ENCODE results near the gene ABHD11. TPM values are rescaled to one million over a fixed set of nuclear protein-coding genes. Genes with fewer than 3 reads are reported as not detected.

ABHD11 gene
- polyA plus RNA-seq, 1 donor (not counting 4 experiments of a cell fraction or from before 2014, with no cell fraction given) = 11.3 TPM

GRCh38 chr7:73705551-73705920 lies 33.1 kb downstream of the ABHD11 start:
- Histone ChIP-seq H4K20me1 (ENCODE audit: control insufficient read depth, extremely low read depth, insufficient read depth, low read length) (peaks cover 39% of the 10 kb centered on the region), H3K4me2 (ENCODE audit: control insufficient read depth, extremely low read depth, insufficient read depth, low read depth, low read length) (no peak overlapping the region), H3K9me1 (ENCODE audit: control insufficient read depth, extremely low read depth, insufficient read depth, low read length) (peaks cover 2% of the 10 kb centered on the region), H3K79me2 (ENCODE audit: control insufficient read depth, insufficient read depth, low read length) (peaks cover 16% of the 10 kb centered on the region), H3K4me1 (ENCODE audit: control insufficient read depth, extremely low read depth, insufficient read depth, low read length) (peaks cover 34% of the 10 kb centered on the region), H3K27me3 (ENCODE audit: control insufficient read depth, extremely low read depth, insufficient read depth, low read length) (no peaks in the 10 kb centered on the region), H3K9ac (ENCODE audit: control insufficient read depth, extremely low read depth, insufficient read depth, low read length) (peak overlapping the region; percentile 2), H3K9me3 (ENCODE audit: control insufficient read depth, low read depth, low read length) (no peaks in the 10 kb centered on the region), H3K27ac (ENCODE audit: control insufficient read depth, insufficient read depth, low read length) (no peak overlapping the region), H3K36me3 (ENCODE audit: control insufficient read depth in 2 of 2, extremely low read depth in 1 of 2, insufficient read depth in 2 of 2, low read length in 2 of 2) (peaks cover 29 to 57% of the 10 kb centered on the region in 2 experiments), H3K4me3 (ENCODE audit: control insufficient read depth in 2 of 3, extremely low read depth in 1 of 3, insufficient read depth in 2 of 3, low read depth in 1 of 3, low read length in 3 of 3) (no peak overlapping the region), H2AFZ (ENCODE audit: control insufficient read depth, low read length) (no peak overlapping the region)
- dilution Hi-C loops (cut with MboI; ENCODE audit: extremely low pct_ligation_motif_present, low sequenced_read_pairs) = no loop called here
- no peak for FAIRE-seq
- DNase-seq (ENCODE audit: low read depth, low spot score) = no peak
- TF ChIP-seq CTCF (optimal IDR thresholded peaks at IDR 0.05 in 1 of 3, IDR thresholded peaks at IDR 0.05 in 1 of 3, conservative IDR thresholded peaks at IDR 0.05 in 1 of 3; ENCODE audit: extremely low read depth in 1 of 3, insufficient read depth in 2 of 3, low read length in 3 of 3) = no peak
- no peak for TF ChIP-seq EZH2 (IDR thresholded peaks at IDR 0.05; ENCODE audit: low read length)

DNA sequence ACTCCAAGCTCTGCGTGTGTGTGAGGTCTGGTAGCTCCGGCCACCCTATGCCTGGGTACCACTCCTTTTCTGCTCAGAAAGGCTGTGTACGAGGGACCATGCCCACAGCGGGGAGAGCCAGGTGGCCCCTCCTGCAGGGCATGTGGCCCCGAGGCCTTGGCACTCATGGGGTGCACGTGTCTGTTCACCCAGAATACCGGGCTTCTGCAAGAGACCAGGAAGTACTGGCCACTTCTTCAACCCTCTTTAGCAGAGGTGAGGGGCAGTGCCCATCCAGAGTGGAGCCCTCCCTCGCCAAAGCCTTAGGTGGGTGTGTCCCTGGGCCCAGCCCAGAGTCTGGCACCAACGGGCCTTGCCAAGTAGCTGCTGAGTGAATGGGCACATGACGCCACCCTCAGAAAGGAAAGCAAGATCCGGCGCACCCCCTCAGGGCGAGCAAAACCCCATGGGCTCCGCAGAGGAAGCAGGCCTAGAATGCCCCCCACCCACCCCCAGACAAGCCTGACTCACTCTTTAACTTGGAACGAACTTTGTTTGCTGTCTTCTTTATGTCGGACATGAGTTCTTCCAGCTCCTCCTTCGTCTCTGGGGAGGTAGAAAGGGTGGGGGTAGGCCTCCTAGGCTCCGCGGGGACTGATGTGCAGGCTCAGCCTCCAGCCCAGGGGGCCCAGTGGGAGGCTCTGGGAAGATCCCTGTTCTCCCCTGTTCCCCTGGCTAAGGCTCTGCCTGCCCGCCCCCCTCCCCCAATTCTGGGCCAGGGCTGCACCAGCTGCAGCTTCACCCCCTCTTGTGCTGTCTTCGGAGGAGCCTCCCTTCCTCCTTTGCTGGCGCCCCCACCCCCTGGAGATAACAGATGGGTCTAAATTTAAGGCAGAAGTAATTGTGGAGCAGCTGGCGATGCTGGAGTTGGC lies 33.7 kb downstream of the ABHD11 start:
- DNase-seq (ENCODE audit: low read depth, low spot score) = no peak
- H3K27ac ChIP-seq (ENCODE audit: control insufficient read depth, insufficient read depth, low read length) = no peak overlapping the region
- H3K4me3 ChIP-seq (ENCODE audit: control insufficient read depth in 2 of 3, extremely low read depth in 1 of 3, insufficient read depth in 2 of 3, low read depth in 1 of 3, low read length in 3 of 3) = no peak overlapping the region
- no peaks in the 10 kb centered on the region for H3K27me3 ChIP-seq (ENCODE audit: control insufficient read depth, extremely low read depth, insufficient read depth, low read length)
- no peak overlapping the region for H3K9ac ChIP-seq (ENCODE audit: control insufficient read depth, extremely low read depth, insufficient read depth, low read length)
- H4K20me1 ChIP-seq (ENCODE audit: control insufficient read depth, extremely low read depth, insufficient read depth, low read length) = peaks cover 35% of the 10 kb centered on the region
- dilution Hi-C loops (cut with MboI; ENCODE audit: extremely low pct_ligation_motif_present, low sequenced_read_pairs) = no loop called here
- H3K9me1 ChIP-seq (ENCODE audit: control insufficient read depth, extremely low read depth, insufficient read depth, low read length) = peaks cover 2% of the 10 kb centered on the region
- TF ChIP-seq CTCF (optimal IDR thresholded peaks at IDR 0.05 in 1 of 3, IDR thresholded peaks at IDR 0.05 in 1 of 3, conservative IDR thresholded peaks at IDR 0.05 in 1 of 3; ENCODE audit: extremely low read depth in 1 of 3, insufficient read depth in 2 of 3, low read length in 3 of 3) (no peak), EZH2 (IDR thresholded peaks at IDR 0.05; ENCODE audit: low read length) (no peak)
- H3K4me2 ChIP-seq (ENCODE audit: control insufficient read depth, extremely low read depth, insufficient read depth, low read depth, low read length) = no peak overlapping the region
- peaks cover 12% of the 10 kb centered on the region for H3K79me2 ChIP-seq (ENCODE audit: control insufficient read depth, insufficient read depth, low read length)
- no peaks in the 10 kb centered on the region for H3K9me3 ChIP-seq (ENCODE audit: control insufficient read depth, low read depth, low read length)
- H3K4me1 ChIP-seq (ENCODE audit: control insufficient read depth, extremely low read depth, insufficient read depth, low read length) = peaks cover 34% of the 10 kb centered on the region
- H2AFZ ChIP-seq (ENCODE audit: control insufficient read depth, low read length) = no peak overlapping the region
- no peak for FAIRE-seq
- peaks cover 29 to 59% of the 10 kb centered on the region in 2 experiments for H3K36me3 ChIP-seq (ENCODE audit: control insufficient read depth in 2 of 2, extremely low read depth in 1 of 2, insufficient read depth in 2 of 2, low read length in 2 of 2)
